GM12864 (cell line): ENCODE results near the gene SMIM22.

ENCODE experiments used
- DNase-seq: peaks from one replicate; pipeline ENCODE4 v3.0.0-alpha.2; 2011; ENCODE audit warnings: low read depth
- H3K4me3 ChIP-seq: 2 replicates; pipeline ENCODE4 v1.5.1; 2011; ENCODE audit warnings: mild to moderate bottlenecking, low read depth, low read length, control low read depth
- CTCF ChIP-seq: IDR thresholded peaks from 2 replicates; pipeline ENCODE4 v1.5.1; 2011; ENCODE audit warnings: low read depth, mild to moderate bottlenecking, moderate library complexity, low read length, control low read depth, inconsistent platforms; ENCODE audit errors: missing control alignments

Gene SMIM22

GRCh38 chr16:4833584-4833983 is 38.4 kb downstream of the SMIM22 start:
- no peak overlapping the region for H3K4me3 ChIP-seq
- TF ChIP-seq CTCF: no peak

GRCh38 chr16:4836727-4837126 is 41.6 kb downstream of the SMIM22 start:
- H3K4me3 ChIP-seq: no peak overlapping the region
- DNase-seq: no peak
- TF ChIP-seq CTCF: no peak

More at GRCh38 chr16:4833584-4833983, 38.4 kb downstream of the SMIM22 start:
- DNase-seq: no peak

GRCh38 chr16:4837733-4838501 is 42.7 kb downstream of the SMIM22 start:
- TF ChIP-seq CTCF: no peak
- H3K4me3 ChIP-seq: no peak overlapping the region
- no peak for DNase-seq

GRCh38 chr16:4839942-4840341 is 44.8 kb downstream of the SMIM22 start:
- H3K4me3 ChIP-seq: no peak overlapping the region
- TF ChIP-seq CTCF: no peak
- no peak for DNase-seq

- H3K4me3 ChIP-seq: no peak overlapping the region
- TF ChIP-seq CTCF: no peak
- DNase-seq: no peak
Measured at GRCh38 chr16:4840984-4841383, 45.8 kb downstream of the SMIM22 start.
